AG04449 (cell line): ENCODE results near the gene SYCN.

ENCODE experiments used
- CTCF ChIA-PET: fragments of 350-600 bp; formaldehyde crosslinking; extraction: SDS; loops from one replicate; lab custom pipeline; 2021; ENCODE audit warnings: antibody characterized with exemption; lab: Yijun Ruan, JAX
- POLR2A ChIA-PET: fragments of 400-600, 350-600 bp; formaldehyde crosslinking; extraction: SDS; loops from one replicate; lab custom pipeline; 2020; ENCODE audit warnings: antibody characterized with exemption, inconsistent platforms; lab: Yijun Ruan, JAX
- DNase-seq: peaks from one replicate; pipeline ENCODE4 v3.0.0-alpha.2; 2010; ENCODE audit warnings: low read depth, low spot score
- H3K4me3 ChIP-seq: 2 replicates; pipeline ENCODE4 v1.5.1; 2011; ENCODE audit warnings: low read depth, mild to moderate bottlenecking, control low read depth, low read length
- CTCF ChIP-seq: IDR thresholded peaks from one replicate; pipeline ENCODE4 v1.5.1; 2011; ENCODE audit warnings: mild to moderate bottlenecking, moderate library complexity, low read length, control low read depth, inconsistent platforms; ENCODE audit not compliant: insufficient read depth; ENCODE audit errors: missing control alignments

The SYCN gene, protein sequence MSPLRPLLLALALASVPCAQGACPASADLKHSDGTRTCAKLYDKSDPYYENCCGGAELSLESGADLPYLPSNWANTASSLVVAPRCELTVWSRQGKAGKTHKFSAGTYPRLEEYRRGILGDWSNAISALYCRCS

GRCh38 chr19:39203372-39204341 is at the start of gene SYCN:
SYCN (minus strand) TSS chr19:39204263; CDS start chr19:39204254, 9 bp downstream.
- POLR2A ChIA-PET, result no interaction called here
- no peak for DNase-seq
- H3K4me3 ChIP-seq, result no peak within 1 kb of the TSS
- CTCF ChIA-PET, result interaction anchor here (1.2 kb wide), 1 partner anchor 16 kb away, joined by 3 read pairs; no protein-coding TSS in a partner anchor
- no peak for TF ChIP-seq CTCF

GRCh38 chr19:39253374-39254149 is 49.5 kb upstream of the SYCN start:
- POLR2A ChIA-PET, result no interaction called here
- DNase-seq, result no peak

GRCh38 chr19:39252458-39252857 is 48.4 kb upstream of the SYCN start:
- H3K4me3 ChIP-seq, result no peak overlapping the region
- no peak for DNase-seq
- ChIA-PET CTCF (no interaction called here), POLR2A (no interaction called here)
- no peak for TF ChIP-seq CTCF

More at GRCh38 chr19:39253374-39254149, 49.5 kb upstream of the SYCN start:
- H3K4me3 ChIP-seq, result no peak overlapping the region
- CTCF ChIA-PET, result interaction anchor here (0.9 kb wide), 1 partner anchor 144 kb away, joined by 3 read pairs; no protein-coding TSS in a partner anchor
- TF ChIP-seq CTCF, result no peak

DNA sequence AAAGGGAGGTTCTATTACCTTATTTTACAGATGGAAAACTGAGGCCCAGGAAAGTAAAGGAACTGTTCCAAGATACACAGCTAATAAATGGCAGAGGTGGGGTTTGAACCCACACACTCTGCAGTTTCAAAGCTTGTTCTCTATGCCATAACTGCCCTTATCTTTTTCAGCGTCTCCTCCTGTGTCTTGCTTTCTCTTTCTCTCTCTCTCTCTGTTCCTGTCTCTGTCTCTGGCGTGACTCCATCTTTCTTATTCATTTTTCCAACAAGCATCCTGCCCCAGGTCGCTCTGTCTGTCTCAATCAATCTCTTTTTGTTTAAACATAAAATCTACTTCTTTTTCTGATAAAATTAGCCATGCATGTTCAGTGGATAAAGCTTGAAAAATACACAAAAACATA is 47.8 kb upstream of the SYCN start:
- no peak for DNase-seq
- CTCF ChIA-PET, result interaction anchor here (1.3 kb wide), 1 partner anchor 142 kb away, joined by 3 read pairs; no protein-coding TSS in a partner anchor
- POLR2A ChIA-PET, result no interaction called here
- TF ChIP-seq CTCF, result no peak
- H3K4me3 ChIP-seq, result no peak overlapping the region

DNA sequence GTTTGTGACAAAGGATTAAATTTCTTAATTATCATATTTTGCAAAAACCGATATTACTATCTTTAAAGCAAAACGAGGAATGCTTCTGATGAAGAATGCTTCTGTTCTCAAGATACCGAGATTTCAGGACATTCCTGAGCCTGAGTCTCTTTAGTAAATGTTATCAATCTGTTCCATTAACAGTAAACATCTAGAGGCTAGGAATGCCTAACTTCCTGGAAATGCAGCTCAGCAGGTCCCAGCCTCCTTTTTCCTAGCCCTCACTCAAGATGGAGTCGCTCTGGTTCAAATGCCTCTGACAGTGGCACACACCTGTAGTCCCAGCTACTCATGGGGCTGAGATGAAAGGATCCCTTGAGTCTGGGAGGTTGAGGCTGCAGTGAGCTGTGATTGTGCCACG is 47.0 kb upstream of the SYCN start:
- H3K4me3 ChIP-seq, result no peak overlapping the region
- no peak for TF ChIP-seq CTCF
- ChIA-PET CTCF (interaction anchor here (1.3 kb wide), 1 partner anchor 141 kb away, joined by 3 read pairs; no protein-coding TSS in a partner anchor), POLR2A (no interaction called here)
- no peak for DNase-seq
